Cardiac muscle cell (in vitro differentiated cells and primary cell): Measurements from ENCODE around the gene DDX39A. TPM values are rescaled to one million over a fixed set of nuclear protein-coding genes. Genes with fewer than 3 reads are reported as not detected.

Experiments used
- DNase-seq, 2 donors: peaks; one replicate each; pipeline versions ENCODE4 v3.0.0 to v3.0.0-alpha.2; 2010 to 2017; ENCODE audit warnings: low read depth in 1 of 2, low spot score in 1 of 2
- H3K27ac ChIP-seq: fragments of 200-600 bp; sonication (generic); 2 replicates; pipeline ENCODE4 v1.5.1; 2016
- H3K27me3 ChIP-seq: fragments of 200-600 bp; sonication (generic); 2 replicates; pipeline ENCODE4 v1.6.0; 2016; ENCODE audit warnings: control low read depth
- H3K36me3 ChIP-seq: fragments of 200-600 bp; sonication (generic); 2 replicates; pipeline ENCODE4 v1.5.1; 2016; ENCODE audit warnings: control low read depth
- H3K4me1 ChIP-seq: fragments of 200-600 bp; sonication (generic); 2 replicates; pipeline ENCODE4 v1.8.1; 2017; ENCODE audit warnings: low read depth, mild to moderate bottlenecking, mixed run types
- H3K4me3 ChIP-seq: fragments of 200-600 bp; sonication (generic); 2 replicates; pipeline ENCODE4 v1.5.1; 2016; ENCODE audit warnings: mild to moderate bottlenecking
- H3K9me3 ChIP-seq: fragments of 200-600 bp; sonication (generic); 2 replicates; pipeline ENCODE4 v1.5.1; 2017; ENCODE audit warnings: low read depth, mild to moderate bottlenecking, control low read depth
- CTCF ChIP-seq: IDR thresholded peaks from 2 replicates; pipeline ENCODE4 v1.5.1; 2012; ENCODE audit warnings: low read depth, mild to moderate bottlenecking, low read length
- polyA plus RNA-seq: library from polyadenylated mRNA; unstranded; fragments of >200 nt; fragmentation: Nextera tagmentation; extraction: Ambion mirVana; gene quantifications from 2 replicates; pipeline ENCODE4 v1.2.1, GENCODE V29; 2016
- total RNA-seq: library from RNA; depleted of rRNA; stranded (reverse); fragments of >200 nt; gene quantifications from 2 replicates; pipeline ENCODE4 v1.2.3, GENCODE V29; 2016

Gene DDX39A
- total and polyA plus RNA-seq, 2 experiments from 2014 or later: 73.3 to 77.0 TPM

- Histone ChIP-seq H3K4me3 (no peak overlapping the region), H3K36me3 (peaks cover 40% of the 10 kb centered on the region), H3K27ac (no peak overlapping the region), H3K9me3 (no peaks in the 10 kb centered on the region), H3K4me1 (peaks cover 10% of the 10 kb centered on the region), H3K27me3 (no peaks in the 10 kb centered on the region)
- TF ChIP-seq CTCF: no peak
- no peak for DNase-seq
Observed at GRCh38 chr19:14412324-14412995, 6.7 kb downstream of the DDX39A start.

GRCh38 chr19:14411938-14412245, 7.2 kb downstream of the DDX39A start:
- TF ChIP-seq CTCF: no peak
- no peak for DNase-seq
- peaks cover 8% of the 10 kb centered on the region for H3K4me1 ChIP-seq
- peaks cover 40% of the 10 kb centered on the region for H3K36me3 ChIP-seq
- no peaks in the 10 kb centered on the region for H3K9me3 ChIP-seq
- H3K4me3 ChIP-seq: no peak overlapping the region
- H3K27ac ChIP-seq: no peak overlapping the region
- H3K27me3 ChIP-seq: no peaks in the 10 kb centered on the region

- no peaks in the 10 kb centered on the region for H3K27me3 ChIP-seq
- H3K36me3 ChIP-seq: peaks cover 40% of the 10 kb centered on the region
- no peaks in the 10 kb centered on the region for H3K9me3 ChIP-seq
- no peak overlapping the region for H3K4me3 ChIP-seq
- TF ChIP-seq CTCF: no peak
- no peak overlapping the region for H3K27ac ChIP-seq
- peaks cover 3% of the 10 kb centered on the region for H3K4me1 ChIP-seq
- no peak for DNase-seq
Observed at GRCh38 chr19:14411161-14411937, 7.8 kb downstream of the DDX39A start.

GRCh38 chr19:14410091-14411051, 8.8 kb downstream of the DDX39A start:
- no peaks in the 10 kb centered on the region for H3K9me3 ChIP-seq
- DNase-seq: no peak
- H3K36me3 ChIP-seq: peaks cover 40% of the 10 kb centered on the region
- no peaks in the 10 kb centered on the region for H3K4me1 ChIP-seq
- H3K4me3 ChIP-seq: no peak overlapping the region
- no peaks in the 10 kb centered on the region for H3K27me3 ChIP-seq
- no peak overlapping the region for H3K27ac ChIP-seq
- no peak for TF ChIP-seq CTCF

- Histone ChIP-seq H3K4me3 (no peak overlapping the region), H3K27me3 (no peaks in the 10 kb centered on the region), H3K36me3 (peaks cover 40% of the 10 kb centered on the region), H3K4me1 (no peaks in the 10 kb centered on the region), H3K27ac (no peak overlapping the region), H3K9me3 (no peaks in the 10 kb centered on the region)
- no peak for TF ChIP-seq CTCF
- no peak for DNase-seq
Observed at GRCh38 chr19:14409146-14410023, 9.8 kb downstream of the DDX39A start.
